ENCODE data around the gene LILRB4.
A peak's percentile ranks its signal among the peaks of the same experiment; 100 is the strongest.
"Not testable (repeated sequence)": the region's sequence is repeated elsewhere in the genome, so short reads cannot be mapped to it uniquely, and the experiment has no call there.

Gene LILRB4

GRCh38 chr19:54692298-54692615 is 29.5 kb downstream of the LILRB4 start:
- Mint-ChIP-seq H3K27me3 (ENCODE audit: low read depth) (no peaks in the 10 kb centered on the region), H3K27ac (no peak overlapping the region)

GRCh38 chr19:54694648-54695047 is 31.9 kb downstream of the LILRB4 start:
- H3K4me1 Mint-ChIP-seq (ENCODE audit: low read depth), result no peaks in the 10 kb centered on the region
- no peak for DNase-seq (ENCODE audit: low spot score)
- H3K27ac Mint-ChIP-seq, result no peak overlapping the region
- no peaks in the 10 kb centered on the region for H3K9me3 Mint-ChIP-seq
- no peaks in the 10 kb centered on the region for H3K27me3 Mint-ChIP-seq (ENCODE audit: low read depth)
- H3K4me3 Mint-ChIP-seq, result no peak overlapping the region
- no peaks in the 10 kb centered on the region for H3K36me3 Mint-ChIP-seq (ENCODE audit: low read depth)

More at GRCh38 chr19:54692298-54692615, 29.5 kb downstream of the LILRB4 start:
- Mint-ChIP-seq H3K4me1 (ENCODE audit: low read depth) (no peaks in the 10 kb centered on the region), H3K4me3 (no peak overlapping the region), H3K9me3 (no peaks in the 10 kb centered on the region), H3K36me3 (ENCODE audit: low read depth) (no peaks in the 10 kb centered on the region)
- DNase-seq (ENCODE audit: low spot score), result no peak

- no peak overlapping the region for H3K27ac Mint-ChIP-seq
- H3K36me3 Mint-ChIP-seq (ENCODE audit: low read depth), result no peaks in the 10 kb centered on the region
- H3K4me3 Mint-ChIP-seq, result no peak overlapping the region
- DNase-seq (ENCODE audit: low spot score), result no peak
- no peaks in the 10 kb centered on the region for H3K9me3 Mint-ChIP-seq
- no peaks in the 10 kb centered on the region for H3K4me1 Mint-ChIP-seq (ENCODE audit: low read depth)
- H3K27me3 Mint-ChIP-seq (ENCODE audit: low read depth), result no peaks in the 10 kb centered on the region
Measured at GRCh38 chr19:54696117-54696548, 33.3 kb downstream of the LILRB4 start.

GRCh38 chr19:54696766-54697165 is 34.0 kb downstream of the LILRB4 start:
- Mint-ChIP-seq H3K27me3 (ENCODE audit: low read depth) (no peaks in the 10 kb centered on the region), H3K4me1 (ENCODE audit: low read depth) (no peaks in the 10 kb centered on the region), H3K27ac (no peak overlapping the region), H3K9me3 (no peaks in the 10 kb centered on the region), H3K36me3 (ENCODE audit: low read depth) (no peaks in the 10 kb centered on the region), H3K4me3 (no peak overlapping the region)
- DNase-seq (ENCODE audit: low spot score), result no peak

- H3K27ac Mint-ChIP-seq; H3K4me1 Mint-ChIP-seq (ENCODE audit: low read depth); H3K4me3 Mint-ChIP-seq; H3K27me3 Mint-ChIP-seq (ENCODE audit: low read depth); H3K9me3 Mint-ChIP-seq; DNase-seq (ENCODE audit: low spot score); H3K36me3 Mint-ChIP-seq (ENCODE audit: low read depth): not testable (repeated sequence)
Measured at GRCh38 chr19:54697716-54698115, 34.9 kb downstream of the LILRB4 start.

- H3K4me1 Mint-ChIP-seq (ENCODE audit: low read depth), result peaks cover 19% of the 10 kb centered on the region
Measured at GRCh38 chr19:54704928-54705327, 42.1 kb downstream of the LILRB4 start.

GRCh38 chr19:54707962-54708361 is 45.2 kb downstream of the LILRB4 start:
- Mint-ChIP-seq H3K4me3 (peak overlapping the region; percentile 29), H3K27ac (peak overlapping the region; percentile 57), H3K9me3 (no peaks in the 10 kb centered on the region), H3K4me1 (ENCODE audit: low read depth) (peaks cover 25% of the 10 kb centered on the region), H3K36me3 (ENCODE audit: low read depth) (no peaks in the 10 kb centered on the region), H3K27me3 (ENCODE audit: low read depth) (no peaks in the 10 kb centered on the region)
- no peak for DNase-seq (ENCODE audit: low spot score)

More at GRCh38 chr19:54704928-54705327, 42.1 kb downstream of the LILRB4 start:
- no peaks in the 10 kb centered on the region for H3K27me3 Mint-ChIP-seq (ENCODE audit: low read depth)
- H3K9me3 Mint-ChIP-seq, result no peaks in the 10 kb centered on the region
- no peak overlapping the region for H3K4me3 Mint-ChIP-seq
- no peak overlapping the region for H3K27ac Mint-ChIP-seq
- no peak for DNase-seq (ENCODE audit: low spot score)
- H3K36me3 Mint-ChIP-seq (ENCODE audit: low read depth), result no peaks in the 10 kb centered on the region

- Mint-ChIP-seq H3K27me3 (ENCODE audit: low read depth) (no peaks in the 10 kb centered on the region), H3K4me1 (ENCODE audit: low read depth) (peaks cover 18% of the 10 kb centered on the region), H3K4me3 (no peak overlapping the region), H3K9me3 (no peaks in the 10 kb centered on the region), H3K36me3 (ENCODE audit: low read depth) (no peaks in the 10 kb centered on the region), H3K27ac (peak overlapping the region; percentile 27)
- no peak for DNase-seq (ENCODE audit: low spot score)
Measured at GRCh38 chr19:54708781-54709180, 46.0 kb downstream of the LILRB4 start.

- Mint-ChIP-seq H3K4me1 (ENCODE audit: low read depth) (peaks cover 18% of the 10 kb centered on the region), H3K36me3 (ENCODE audit: low read depth) (no peaks in the 10 kb centered on the region), H3K9me3 (no peaks in the 10 kb centered on the region), H3K27ac (peak overlapping the region; percentile 27), H3K27me3 (ENCODE audit: low read depth) (no peaks in the 10 kb centered on the region), H3K4me3 (no peak overlapping the region)
- no peak for DNase-seq (ENCODE audit: low spot score)
Measured at GRCh38 chr19:54709212-54709948, 46.6 kb downstream of the LILRB4 start.

- H3K9me3 Mint-ChIP-seq; H3K27me3 Mint-ChIP-seq (ENCODE audit: low read depth); H3K36me3 Mint-ChIP-seq (ENCODE audit: low read depth); H3K4me3 Mint-ChIP-seq; DNase-seq (ENCODE audit: low spot score); H3K27ac Mint-ChIP-seq: not testable (repeated sequence)
- peaks cover 18% of the 10 kb centered on the region for H3K4me1 Mint-ChIP-seq (ENCODE audit: low read depth)
Measured at GRCh38 chr19:54709956-54710355, 47.2 kb downstream of the LILRB4 start.
